CD4-positive, alpha-beta T cell treated with Interleukin-17A for 1 hour (primary cell): ENCODE measurements around the gene OAT.

Experiments
- DNase-seq: peaks from one replicate; pipeline ENCODE4 v3.0.0-alpha.2; 2020

Gene OAT

GRCh38 chr10:124418726-124419501 lies at the start of gene OAT:
Gene OAT, minus strand, starts transcription at chr10:124418923. Its CDS starts 6,752 bp downstream, at chr10:124412171.
- DNase-seq: peak; percentile 96

- no peak for DNase-seq
Measured at GRCh38 chr10:124467165-124467564, 48.4 kb upstream of the OAT start.

- no peak for DNase-seq
Measured at GRCh38 chr10:124465777-124466488, 47.2 kb upstream of the OAT start.

GRCh38 chr10:124465003-124465776 lies 46.5 kb upstream of the OAT start:
- DNase-seq: no peak

GRCh38 chr10:124464028-124464965 lies 45.6 kb upstream of the OAT start:
- DNase-seq: no peak

GRCh38 chr10:124462348-124462695 lies 43.6 kb upstream of the OAT start:
- DNase-seq: no peak

- peak; percentile 86 for DNase-seq
Measured at GRCh38 chr10:124461642-124462347, 43.1 kb upstream of the OAT start, which contains the start of gene LHPP. Gene LHPP, plus strand, starts transcription at chr10:124461823. Its CDS starts 40 bp downstream, at chr10:124461863.

- DNase-seq: no peak
Measured at GRCh38 chr10:124460144-124460543, 41.4 kb upstream of the OAT start.

- no peak for DNase-seq
Measured at GRCh38 chr10:124459395-124459794, 40.7 kb upstream of the OAT start.

GRCh38 chr10:124458889-124459288 lies 40.2 kb upstream of the OAT start:
- DNase-seq: no peak

- no peak for DNase-seq
Measured at GRCh38 chr10:124458473-124458872, 39.8 kb upstream of the OAT start.

GRCh38 chr10:124455441-124455840 lies 36.7 kb upstream of the OAT start:
- DNase-seq: no peak

- no peak for DNase-seq
Measured at GRCh38 chr10:124453960-124454610, 35.4 kb upstream of the OAT start.

- DNase-seq: no peak
Measured at GRCh38 chr10:124451276-124451675, 32.6 kb upstream of the OAT start.

- no peak for DNase-seq
Measured at GRCh38 chr10:124450783-124451057, 32.0 kb upstream of the OAT start.

GRCh38 chr10:124450012-124450782 lies 31.5 kb upstream of the OAT start, which contains the start of gene NKX1-2:
Gene NKX1-2, minus strand, starts transcription at chr10:124450035. Its CDS starts 92 bp downstream, at chr10:124449943.
- no peak for DNase-seq

GRCh38 chr10:124449170-124450011 lies 30.7 kb upstream of the OAT start:
- DNase-seq: no peak

GRCh38 chr10:124448696-124449169 lies 30.0 kb upstream of the OAT start:
- no peak for DNase-seq

- no peak for DNase-seq
Measured at GRCh38 chr10:124447751-124448466, 29.2 kb upstream of the OAT start.
